Kasumi-1 (cell line): Measurements from ENCODE around the gene SH3RF1.
A peak's percentile ranks its signal among the peaks of the same experiment; 100 is the strongest.

Experiments used
- DNase-seq, 2 experiments: peaks; one replicate each; lab custom pipeline; 2025; lab: John Stamatoyannopoulos, UW

SH3RF1 gene

DNA sequence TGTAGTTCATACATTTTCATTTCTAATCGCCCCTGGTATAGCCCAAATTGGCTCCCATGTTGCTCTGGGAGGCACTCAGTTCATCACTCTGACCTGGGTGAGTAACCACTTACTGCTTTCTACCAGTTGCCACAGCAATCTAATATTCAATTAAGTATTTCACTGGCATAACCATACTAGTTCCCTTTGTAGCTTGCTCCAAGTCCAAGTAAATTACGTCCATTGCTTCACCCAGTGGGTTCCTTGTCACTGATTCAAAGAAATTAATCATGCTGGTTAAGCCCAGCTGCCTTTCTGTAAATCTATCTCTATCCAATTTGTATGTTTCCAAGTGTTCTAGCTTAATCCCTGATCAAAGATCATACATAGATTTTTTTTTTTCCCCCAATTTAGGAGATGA is 168.7 kb downstream of the SH3RF1 start:
- DNase-seq: no peak

DNA sequence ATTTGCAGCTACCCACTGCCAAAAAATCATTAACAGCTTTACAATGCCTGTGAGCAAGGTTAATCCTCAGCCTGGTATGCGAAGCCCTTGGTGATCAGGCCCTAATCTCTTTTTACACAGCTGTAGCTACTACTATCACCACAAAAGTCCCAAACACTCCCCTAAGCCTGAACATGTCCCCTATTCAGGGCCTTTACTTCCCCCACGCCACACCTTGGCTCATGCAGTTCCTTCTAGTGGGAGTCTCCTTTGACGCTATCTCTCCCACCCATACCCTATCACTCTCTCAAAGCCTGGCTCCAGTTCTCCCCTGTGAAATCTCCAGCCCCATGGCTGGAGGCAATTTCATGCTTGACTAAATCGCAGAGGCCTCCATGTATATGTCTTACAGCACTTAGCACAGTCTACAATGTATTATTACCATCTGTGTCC is 170.1 kb downstream of the SH3RF1 start:
- no peak for DNase-seq

DNA sequence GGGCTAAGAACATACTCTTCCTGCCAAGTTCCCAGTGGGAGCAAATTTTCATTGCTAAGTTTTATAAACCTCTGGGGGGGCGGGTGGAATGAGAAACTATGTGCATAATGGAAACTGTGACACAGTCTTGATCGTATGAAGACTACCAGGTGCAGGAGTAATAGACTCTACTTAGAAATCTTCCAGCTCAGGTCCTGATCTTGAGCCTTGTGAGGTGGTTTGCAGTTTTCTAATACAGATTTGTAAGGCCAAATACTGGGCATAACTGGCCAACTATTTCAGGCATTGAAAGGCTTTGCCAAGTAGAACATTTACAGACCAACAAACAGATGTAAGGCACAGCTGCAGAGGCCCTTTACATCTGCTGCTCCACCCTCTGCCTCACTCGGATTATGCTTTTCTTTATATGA is 171.0 kb downstream of the SH3RF1 start:
- DNase-seq: no peak

DNA sequence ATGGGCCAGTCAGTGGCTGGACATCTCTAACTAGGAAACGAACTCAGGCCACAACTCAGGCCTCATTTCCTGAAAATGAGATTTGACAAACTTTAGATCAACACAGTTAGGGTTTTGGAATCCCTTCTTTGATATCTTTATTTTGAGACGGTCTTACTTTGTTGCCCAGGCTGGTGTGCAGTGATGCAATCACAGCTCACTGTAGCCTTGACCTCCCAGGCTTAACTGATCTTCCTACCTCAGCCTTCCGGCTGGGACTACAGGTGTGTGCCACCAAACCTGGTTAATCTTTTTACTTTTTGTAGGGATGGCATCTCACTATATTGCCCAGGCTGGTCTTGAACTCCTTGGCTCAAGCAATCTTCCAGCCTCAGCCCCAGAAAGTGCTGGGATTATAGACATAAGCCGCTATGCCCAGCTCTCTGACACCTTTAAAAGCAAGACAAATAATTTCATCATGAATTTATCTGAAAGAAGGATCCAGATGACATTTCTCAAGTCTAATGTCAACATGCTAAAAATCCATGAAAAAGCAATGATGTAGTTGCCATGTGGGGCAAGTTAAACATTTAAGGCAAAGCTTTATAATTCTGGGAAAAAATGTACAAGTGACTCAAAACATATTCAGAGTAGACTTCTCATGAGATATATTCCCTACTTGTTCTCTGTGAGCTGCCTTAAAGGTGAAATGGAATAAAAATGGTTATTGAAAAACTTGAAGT is 171.6 kb downstream of the SH3RF1 start:
- no peak for DNase-seq

DNA sequence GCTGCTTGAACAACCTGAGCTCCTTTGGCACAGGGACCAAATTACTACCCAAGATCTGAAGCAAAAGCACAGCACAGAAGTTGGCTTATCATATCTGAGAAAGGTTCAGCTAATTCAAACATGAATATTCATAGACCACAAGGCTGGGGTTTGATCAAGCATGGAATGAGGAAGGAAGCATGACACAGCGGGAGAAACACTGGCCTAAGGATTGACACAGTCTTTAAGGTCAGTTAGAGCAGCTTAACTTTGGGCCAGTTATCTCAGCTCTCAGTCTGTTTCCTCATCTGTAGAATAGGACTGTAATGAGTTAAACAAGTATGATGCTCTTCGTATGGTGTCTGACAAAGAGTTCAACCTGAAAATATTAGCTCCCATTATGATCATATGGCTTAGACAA is 172.2 kb downstream of the SH3RF1 start:
- peak; percentile 83 to 87 for DNase-seq

DNA sequence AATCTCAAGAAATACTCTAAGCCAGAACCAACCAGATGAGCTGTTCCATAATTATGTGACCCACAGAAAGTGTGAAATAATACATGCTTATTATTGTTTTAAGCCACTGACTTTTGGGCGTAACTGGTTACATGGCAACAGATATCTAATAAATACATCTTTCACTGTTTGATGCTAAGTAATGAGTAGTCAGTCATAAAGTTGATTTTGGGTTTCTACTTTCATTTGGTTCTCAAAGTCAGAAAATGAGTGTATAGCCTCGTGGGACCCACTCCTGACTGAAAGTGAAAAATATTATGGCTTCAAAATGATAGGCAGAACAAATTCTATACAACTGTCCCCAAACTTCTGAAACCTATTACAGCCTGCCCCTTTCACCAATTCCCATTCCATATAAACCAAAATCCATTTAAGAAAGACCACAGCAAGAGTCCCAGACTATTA is 172.7 kb downstream of the SH3RF1 start:
- no peak for DNase-seq

DNA sequence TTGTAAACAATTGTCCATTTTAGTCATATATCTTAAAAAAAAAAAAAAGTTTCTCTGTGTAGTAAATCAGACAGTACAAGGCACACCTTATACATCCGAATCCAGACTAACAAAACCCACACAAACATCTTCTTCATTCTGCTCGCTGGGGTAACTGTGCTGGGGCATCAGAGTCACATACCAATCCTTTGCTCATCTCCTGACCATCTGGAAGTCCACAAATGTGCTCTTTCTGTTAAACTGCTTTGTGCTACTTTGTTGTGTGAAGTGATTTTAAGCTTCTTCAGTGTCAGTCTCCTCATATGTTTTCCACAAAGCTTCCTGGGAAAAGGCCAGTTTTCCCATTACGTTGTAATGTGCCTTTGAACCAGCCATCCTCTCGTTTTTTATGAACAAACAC is 174.5 kb downstream of the SH3RF1 start:
- no peak for DNase-seq

DNA sequence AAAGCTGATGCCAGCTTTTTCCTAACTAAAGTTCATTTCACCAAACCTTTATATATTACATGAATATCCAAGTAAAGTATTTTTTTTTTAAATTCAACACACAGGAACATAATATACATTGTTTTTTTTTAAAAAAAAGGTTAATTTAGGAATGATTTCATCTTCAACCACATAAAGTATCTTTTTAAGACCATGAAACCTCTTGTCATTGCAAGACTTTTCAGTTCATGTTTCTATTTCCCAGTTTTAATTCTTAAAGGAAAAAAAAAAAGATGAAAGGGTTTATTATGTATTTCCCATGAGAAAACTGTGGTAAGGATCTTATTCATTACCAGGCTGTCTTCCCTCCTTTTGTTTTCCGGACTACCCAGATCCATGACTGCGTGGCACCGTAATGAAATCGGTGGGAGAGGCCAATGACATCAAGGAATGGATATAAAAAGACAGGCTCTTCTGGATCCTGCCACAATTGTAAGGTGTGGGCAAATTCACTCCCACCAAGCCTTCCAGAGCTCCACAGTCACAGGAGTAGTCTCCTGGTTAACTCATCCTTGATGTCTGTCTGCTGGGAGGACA is 176.0 kb downstream of the SH3RF1 start:
- no peak for DNase-seq

DNA sequence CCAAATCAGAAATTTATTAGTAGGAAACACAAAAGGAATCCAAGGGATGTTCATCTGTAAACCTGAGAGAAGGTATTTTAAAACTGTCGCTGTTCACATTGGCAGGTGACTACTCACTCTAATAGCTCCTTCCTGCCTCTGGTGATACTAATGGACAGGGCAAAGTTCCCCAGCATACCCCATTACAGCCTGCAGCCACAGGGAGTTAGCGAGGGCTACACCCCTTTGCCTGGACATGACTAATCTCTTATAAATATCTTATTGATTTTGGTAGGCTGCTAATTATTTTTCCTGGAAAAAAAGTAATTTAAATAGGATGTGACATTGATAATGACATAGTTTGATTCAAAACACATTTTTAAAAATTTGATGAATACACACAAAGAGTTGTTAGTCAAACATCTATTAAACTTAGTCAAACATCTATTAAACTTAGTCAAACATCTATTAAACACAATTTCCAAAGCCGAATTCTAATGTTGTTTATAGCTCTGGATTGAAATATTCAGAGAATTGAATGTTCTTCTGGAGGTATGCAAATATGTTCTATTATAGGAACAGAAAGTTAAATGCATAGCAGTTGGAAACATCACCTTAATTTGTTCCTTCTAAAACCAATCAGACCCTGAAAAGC is 177.8 kb downstream of the SH3RF1 start:
- DNase-seq: no peak

DNA sequence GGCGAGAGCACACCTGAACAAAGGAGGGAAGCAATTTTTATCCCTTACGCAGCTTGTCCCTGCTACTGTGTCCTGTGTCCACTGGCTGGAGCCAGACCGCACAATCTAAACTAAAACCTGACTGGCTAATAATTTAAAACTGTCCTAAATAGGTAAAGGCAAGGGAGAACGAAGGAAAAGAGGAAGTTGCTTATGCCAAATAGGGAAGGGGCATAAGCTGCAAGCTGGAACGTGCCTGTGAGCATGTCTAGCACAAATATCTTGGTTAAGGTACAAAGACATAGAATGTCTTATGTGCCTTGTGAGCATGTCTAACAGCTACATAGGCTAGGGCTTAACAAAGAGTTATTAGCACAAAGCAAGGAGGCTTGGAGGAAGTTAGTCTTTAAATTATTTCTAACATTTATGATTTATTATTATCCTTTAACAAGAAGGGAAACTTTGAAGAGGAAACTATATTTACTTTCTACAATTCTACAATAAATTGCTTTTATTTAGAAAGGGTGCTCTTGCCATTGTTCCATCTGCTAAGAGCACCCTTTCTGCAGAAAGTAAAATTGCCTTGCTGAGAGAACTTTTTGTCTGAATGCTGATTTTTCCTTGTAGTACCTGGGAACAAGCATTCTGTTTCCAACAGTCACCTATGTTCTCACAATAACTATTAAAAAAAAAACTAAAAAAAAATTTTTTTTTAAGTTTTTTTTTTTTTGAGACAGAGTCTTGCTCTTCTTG is 180.1 kb downstream of the SH3RF1 start:
- DNase-seq: peak; percentile 80 to 87

DNA sequence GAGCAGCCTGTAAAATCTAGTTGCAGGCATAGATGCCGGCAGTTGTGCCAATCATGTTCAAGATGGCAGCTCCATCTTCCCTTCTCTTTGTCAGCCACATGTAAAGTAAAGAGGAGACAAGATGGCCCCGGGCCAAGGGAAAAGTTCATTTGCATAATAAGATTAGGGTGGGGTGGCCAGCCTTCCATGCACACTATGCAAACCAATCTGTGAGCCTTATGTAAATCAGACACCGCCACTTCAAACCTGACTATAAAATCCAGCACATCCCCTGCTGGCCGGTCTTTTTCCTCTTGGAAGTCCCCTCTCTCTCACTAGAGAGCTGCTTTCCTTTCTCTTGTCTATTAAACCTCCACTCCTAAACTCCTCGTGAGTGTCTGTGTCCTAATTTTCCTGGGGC is 181.8 kb downstream of the SH3RF1 start:
- DNase-seq: no peak

DNA sequence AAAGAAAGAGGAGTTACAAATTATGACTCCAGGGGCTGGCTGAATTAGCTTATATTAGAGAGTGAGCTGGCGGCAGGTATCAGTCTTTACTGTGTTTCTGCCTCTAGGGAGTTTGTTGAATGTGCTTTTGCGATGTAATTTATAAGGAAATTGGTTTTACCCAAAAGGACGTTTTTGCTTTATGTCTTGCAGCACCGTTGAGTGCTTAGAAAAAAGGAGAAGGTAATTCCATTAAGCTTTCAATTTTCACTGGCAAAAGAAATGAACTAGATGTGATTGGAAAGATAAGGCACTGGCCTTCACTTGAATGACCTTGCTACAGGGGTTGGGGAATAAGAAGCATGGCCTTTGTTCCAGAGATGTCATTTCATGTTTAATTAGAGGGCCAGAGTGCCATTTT is 185.8 kb downstream of the SH3RF1 start:
- no peak for DNase-seq

DNA sequence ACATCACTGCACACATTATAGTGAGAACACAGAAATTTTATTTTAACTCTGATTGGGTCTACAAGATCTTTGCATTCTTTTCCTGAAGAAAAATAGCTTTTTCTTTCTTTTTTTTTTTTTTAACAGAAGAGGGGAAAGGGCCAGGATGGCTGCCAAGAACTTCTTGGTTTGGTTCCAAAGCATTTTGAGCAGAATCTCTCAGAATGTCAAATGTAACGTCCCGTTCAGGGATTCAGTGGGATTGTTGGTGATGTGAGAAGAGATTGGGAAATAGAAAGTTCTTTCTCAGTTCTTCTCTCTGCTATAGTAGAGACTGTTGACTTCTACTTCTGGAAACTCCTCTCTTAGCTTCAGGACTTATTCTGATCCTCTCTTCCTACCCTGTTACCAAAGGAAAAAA is 189.8 kb downstream of the SH3RF1 start:
- no peak for DNase-seq

DNA sequence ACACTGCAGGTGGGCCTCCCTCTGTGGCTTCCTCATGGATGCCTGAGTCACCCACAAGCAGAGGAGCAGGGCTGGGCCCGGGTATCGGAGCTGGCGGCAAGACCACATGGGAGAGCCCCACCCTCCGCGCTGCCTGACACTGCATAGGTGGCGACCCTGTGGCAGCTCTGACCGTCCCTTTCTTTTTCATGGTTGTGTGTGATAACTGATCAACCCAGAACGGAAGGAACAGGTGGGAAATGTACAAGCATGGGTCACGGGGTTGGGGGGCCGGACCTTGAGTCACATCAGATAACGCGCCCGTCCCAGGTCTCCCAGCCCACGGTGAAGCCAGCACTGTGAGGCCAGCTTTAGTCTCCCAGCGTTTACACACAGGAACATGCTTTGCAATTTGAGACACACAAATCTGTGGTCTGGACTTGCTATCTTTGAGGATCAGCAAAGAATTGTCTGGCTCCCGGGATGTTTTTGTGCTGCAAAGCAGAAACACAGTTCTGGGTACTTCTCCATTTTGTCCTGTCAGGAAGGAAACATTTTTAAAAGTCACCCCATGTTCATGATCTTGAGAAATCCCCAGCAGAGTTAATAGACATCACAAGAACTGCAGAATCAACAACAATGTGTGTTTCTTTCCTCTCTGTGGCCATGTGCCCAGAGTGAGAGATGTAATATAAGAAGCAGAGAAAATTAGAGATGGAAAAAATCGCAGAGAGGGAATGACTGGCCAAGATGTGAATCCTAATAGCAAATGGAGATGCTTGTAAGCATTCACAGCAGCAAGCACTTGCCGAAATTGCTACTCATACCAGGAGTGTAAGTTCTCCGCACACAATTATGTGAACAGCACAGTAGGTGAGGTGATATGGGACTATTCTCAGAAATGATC is 190.6 kb downstream of the SH3RF1 start:
- peak; percentile 70 to 85 for DNase-seq

DNA sequence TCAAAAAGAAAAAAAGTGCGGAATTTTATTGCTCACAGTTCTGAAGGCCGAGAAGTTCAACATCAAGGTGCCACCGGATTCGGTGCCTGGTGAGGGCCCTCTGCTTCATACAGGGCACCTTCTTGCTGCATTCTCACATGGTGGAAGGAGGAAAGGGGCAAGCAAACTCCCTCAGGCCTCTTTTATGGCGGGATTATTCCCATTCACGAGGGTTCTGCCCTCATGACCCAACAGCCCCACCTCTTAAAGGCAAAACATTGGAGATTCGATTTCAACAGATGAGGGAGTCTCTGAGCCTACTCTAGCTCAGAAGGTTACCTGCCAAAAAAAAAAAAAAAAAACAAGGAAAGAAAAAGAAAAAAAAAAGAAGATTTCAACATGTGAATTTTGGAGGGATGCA is 196.6 kb downstream of the SH3RF1 start:
- no peak for DNase-seq

DNA sequence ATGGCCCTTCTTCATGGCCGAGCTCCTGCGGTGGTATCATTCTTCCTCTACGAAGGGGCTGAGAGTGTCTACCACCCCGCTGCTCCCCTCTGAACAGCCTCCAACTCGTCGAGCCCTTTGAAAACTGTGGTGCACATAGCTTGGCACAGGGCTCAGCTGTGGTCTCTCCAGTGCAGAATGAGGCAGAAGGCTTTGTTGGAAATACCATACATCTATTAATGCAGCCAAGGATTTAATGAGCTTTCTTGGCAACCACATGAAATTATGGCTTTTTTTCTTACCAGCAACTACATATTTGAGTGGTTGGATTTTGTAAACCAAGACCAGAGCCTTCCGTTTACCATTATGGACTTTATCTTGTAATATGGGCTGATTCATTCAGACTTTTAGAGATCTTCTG is 199.0 kb downstream of the SH3RF1 start:
- DNase-seq: no peak

DNA sequence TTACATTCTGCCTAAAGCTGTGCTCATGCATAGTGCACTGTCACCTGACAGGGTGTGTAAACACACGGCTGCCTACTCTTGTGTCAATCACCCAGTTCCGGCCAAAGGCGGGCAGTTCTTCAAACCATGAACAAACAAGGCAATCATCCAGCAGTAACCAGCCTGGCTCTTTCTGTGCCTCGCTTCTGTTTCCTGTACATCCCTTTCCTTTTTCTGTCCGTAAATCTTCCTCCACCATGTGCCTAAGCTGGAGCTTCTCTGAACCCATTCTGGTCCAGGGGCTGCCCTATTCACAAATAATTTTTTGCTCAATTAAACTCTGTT is 199.9 kb downstream of the SH3RF1 start:
- DNase-seq: no peak

DNA sequence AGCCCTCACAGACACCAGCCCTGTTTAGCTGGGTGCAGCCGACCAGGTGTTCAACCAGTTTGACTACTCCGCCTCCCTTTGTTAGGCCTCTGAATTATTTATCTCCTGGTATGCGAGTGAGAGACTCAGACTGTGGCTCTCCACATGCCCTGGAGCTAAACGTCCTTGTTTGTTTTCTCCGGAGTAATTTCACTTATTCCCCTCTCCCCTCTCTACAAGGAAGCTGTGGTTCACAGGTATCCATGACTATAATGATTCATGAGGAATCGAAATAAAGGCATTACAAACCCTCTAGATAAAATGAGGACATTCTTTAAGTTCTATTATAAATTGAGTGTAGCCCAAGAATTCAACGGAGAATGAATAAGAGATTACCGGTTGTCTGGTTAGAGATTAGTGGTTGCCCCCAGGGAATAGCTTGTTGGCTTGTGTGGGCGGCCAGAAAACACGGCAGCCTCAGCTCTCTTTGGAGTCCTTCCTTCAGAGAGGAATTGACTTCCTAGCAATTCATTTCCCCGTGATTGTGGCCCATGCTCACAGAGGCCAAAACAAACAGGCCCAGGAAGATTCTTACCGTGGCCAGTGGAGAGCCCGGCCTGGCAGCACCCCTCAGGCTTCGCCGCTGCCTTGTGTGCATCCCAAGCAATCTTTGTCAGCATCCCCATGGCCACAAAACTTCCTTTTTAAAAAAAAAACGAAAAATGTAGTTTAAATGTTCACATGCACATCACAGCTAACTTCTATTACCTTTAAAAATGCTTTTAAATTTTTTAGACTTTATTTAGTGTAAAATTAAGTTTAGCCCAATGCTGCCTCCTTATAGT is 200.5 kb downstream of the SH3RF1 start:
- no peak for DNase-seq

DNA sequence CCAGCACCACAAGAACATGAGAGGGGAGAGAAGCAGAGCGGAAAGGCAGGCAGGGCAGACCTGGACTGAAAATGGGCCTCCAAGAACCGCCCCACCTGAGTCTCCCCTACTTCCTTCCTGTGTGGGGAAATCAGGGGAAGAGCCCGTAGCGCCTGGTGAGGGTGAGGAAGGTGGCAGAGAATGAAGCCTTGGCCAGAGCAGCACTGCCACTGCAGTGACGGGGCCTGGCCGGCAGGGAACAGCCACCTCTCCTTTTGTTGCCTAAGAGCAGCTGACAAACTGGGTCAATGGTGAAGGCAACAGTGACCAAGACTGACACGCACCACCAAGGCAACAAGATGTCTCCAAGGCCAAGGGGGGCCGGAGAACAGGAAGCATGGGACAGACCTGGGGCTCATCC is 202.3 kb downstream of the SH3RF1 start:
- DNase-seq: no peak

DNA sequence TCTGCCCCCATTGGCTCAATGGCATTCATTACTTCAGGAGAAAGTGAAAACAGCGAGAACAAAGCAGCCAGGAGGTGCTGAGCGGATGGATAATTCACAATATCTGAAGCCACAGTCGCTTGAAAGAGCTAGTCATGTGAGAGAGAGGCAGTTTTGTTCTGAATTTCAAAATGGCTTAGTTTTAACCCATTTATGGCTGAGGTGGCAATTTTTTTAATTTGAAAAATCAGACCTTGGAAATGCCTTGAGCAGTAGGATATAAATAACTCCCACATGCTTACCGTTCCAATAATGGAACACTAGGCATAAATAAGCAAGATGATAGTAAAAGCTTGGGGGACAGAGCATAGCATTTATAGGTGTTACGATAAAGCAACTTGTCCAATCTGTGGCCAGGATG is 203.8 kb downstream of the SH3RF1 start:
- no peak for DNase-seq

DNA sequence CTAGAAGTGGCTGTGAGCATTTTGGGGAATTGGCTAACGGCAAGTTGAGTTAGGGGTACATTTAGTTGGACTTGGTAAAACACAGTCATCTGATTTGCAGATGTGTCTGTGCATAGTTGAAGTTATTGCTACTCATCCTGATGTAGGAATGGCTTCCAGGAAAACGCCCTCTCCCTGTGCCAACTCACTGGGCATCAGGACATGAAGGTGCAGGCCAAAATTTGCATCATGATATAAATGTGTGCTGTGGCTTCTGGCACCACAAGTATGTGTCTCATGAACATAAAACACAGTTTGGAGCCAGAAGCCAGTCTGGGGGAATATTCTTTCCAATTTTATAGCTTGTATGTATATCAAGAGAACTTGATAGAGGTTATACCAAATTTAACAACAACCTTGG is 206.5 kb downstream of the SH3RF1 start:
- DNase-seq: no peak
